Bronchial epithelial cell (primary cell): Measurements from ENCODE around the gene TMEM132D. TPM values are rescaled to one million over a fixed set of nuclear protein-coding genes. Genes with fewer than 3 reads are reported as not detected.

ENCODE experiments used
- DNase-seq: peaks from one replicate; pipeline ENCODE4 v3.0.0-alpha.2; 2010; ENCODE audit warnings: low read depth
- FAIRE-seq: peaks from 2 replicates; lab custom pipeline; 2011; peaks lifted over from hg19 to GRCh38; lab: Jason Lieb, UNC
- H3K27me3 ChIP-seq: 2 replicates; pipeline ENCODE4 v1.5.1; 2011; ENCODE audit warnings: low read length; ENCODE audit not compliant: control insufficient read depth, insufficient read depth
- H3K36me3 ChIP-seq: 2 replicates; pipeline ENCODE4 v1.5.1; 2011; ENCODE audit warnings: low read length; ENCODE audit not compliant: control insufficient read depth, insufficient read depth
- H3K4me3 ChIP-seq: 2 replicates; pipeline ENCODE4 v1.5.1; 2011; ENCODE audit warnings: mild to moderate bottlenecking, low read depth, low read length, control low read depth
- CTCF ChIP-seq: IDR thresholded peaks from 2 replicates; pipeline ENCODE4 v1.5.1; 2011; ENCODE audit warnings: mild to moderate bottlenecking, moderate library complexity, low read length, control low read depth, inconsistent platforms; ENCODE audit not compliant: insufficient read depth, severe bottlenecking
- total RNA-seq: library from RNA; depleted of rRNA; stranded (reverse); fragments of >200 nt; gene quantifications from 2 replicates; pipeline ENCODE4 v1.2.1, GENCODE V29; 2014

TMEM132D gene
- total RNA-seq, 1 donor from 2014 or later = not detected

- FAIRE-seq (no peak), DNase-seq (no peak)
- no peak overlapping the region for H3K4me3 ChIP-seq
- no peaks in the 10 kb centered on the region for H3K27me3 ChIP-seq
- no peak for TF ChIP-seq CTCF
- H3K36me3 ChIP-seq = no peaks in the 10 kb centered on the region
Measured at GRCh38 chr12:129503802-129504201, 400.0 kb downstream of the TMEM132D start.

GRCh38 chr12:129496226-129496625 is 407.6 kb downstream of the TMEM132D start:
- DNase-seq (peak; percentile 21), FAIRE-seq (no peak)
- TF ChIP-seq CTCF = no peak
- Histone ChIP-seq H3K36me3 (no peaks in the 10 kb centered on the region), H3K27me3 (no peaks in the 10 kb centered on the region), H3K4me3 (no peak overlapping the region)

DNA sequence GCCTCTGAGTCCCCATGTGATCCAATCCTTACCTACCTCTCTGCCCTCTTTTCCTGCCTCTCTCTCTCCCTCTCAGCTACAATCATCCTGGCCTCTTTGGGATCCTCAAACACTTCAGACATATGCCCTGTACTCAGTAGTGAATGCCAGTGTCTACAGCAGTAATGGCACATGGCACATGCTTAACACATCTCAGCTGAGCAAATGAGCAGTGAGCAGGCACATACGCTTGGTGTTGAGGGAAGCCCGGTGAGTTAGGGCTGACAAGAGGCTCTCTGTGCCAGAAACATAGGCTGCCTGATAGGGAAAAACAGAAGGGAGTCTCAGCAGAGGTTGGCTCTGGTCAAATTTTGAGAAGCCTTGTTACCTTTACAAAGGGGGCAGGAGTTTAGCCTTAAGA is 409.1 kb downstream of the TMEM132D start:
- Histone ChIP-seq H3K4me3 (no peak overlapping the region), H3K27me3 (no peaks in the 10 kb centered on the region), H3K36me3 (no peaks in the 10 kb centered on the region)
- FAIRE-seq = no peak
- no peak for DNase-seq
- TF ChIP-seq CTCF = no peak

- TF ChIP-seq CTCF = no peak
- Histone ChIP-seq H3K27me3 (no peaks in the 10 kb centered on the region), H3K36me3 (no peaks in the 10 kb centered on the region), H3K4me3 (no peak overlapping the region)
- FAIRE-seq = no peak
- no peak for DNase-seq
Measured at GRCh38 chr12:129494260-129494659, 409.6 kb downstream of the TMEM132D start.

GRCh38 chr12:129489100-129489676 is 414.6 kb downstream of the TMEM132D start:
- no peak overlapping the region for H3K4me3 ChIP-seq
- DNase-seq = no peak
- no peak for FAIRE-seq

More at GRCh38 chr12:129489100-129489676, 414.6 kb downstream of the TMEM132D start:
- TF ChIP-seq CTCF = no peak
- no peaks in the 10 kb centered on the region for H3K27me3 ChIP-seq
- H3K36me3 ChIP-seq = no peaks in the 10 kb centered on the region
